DMS153 treated with DMSO at 0.1 percent for 48 hours (cell line): ENCODE measurements around the gene FOXO3.

ENCODE experiments used
- DNase-seq: peaks from one replicate; lab custom pipeline; 2025; ENCODE audit not compliant: unreplicated experiment; lab: John Stamatoyannopoulos, UW

FOXO3 gene

DNA sequence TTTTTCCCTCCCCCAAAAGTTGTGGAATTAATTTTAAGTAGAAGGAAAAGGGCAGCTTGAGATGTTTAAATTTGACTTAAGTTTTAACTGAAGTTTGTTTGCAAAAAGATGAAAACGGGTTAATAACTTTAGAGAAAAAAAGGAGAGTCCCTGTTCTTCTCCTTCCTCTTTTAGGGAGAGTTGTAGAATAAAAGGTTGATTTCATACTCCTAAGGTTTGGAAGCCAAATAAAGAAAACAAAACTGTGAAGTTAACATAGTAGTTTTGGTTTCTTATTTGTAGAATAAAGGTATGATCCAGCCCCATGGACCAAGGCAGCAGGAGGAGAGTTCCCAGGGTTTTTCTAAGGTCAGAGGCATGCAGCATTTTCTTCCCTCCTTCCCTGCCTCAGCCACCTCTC is 33.4 kb downstream of the FOXO3 start:
- DNase-seq, result no peak

DNA sequence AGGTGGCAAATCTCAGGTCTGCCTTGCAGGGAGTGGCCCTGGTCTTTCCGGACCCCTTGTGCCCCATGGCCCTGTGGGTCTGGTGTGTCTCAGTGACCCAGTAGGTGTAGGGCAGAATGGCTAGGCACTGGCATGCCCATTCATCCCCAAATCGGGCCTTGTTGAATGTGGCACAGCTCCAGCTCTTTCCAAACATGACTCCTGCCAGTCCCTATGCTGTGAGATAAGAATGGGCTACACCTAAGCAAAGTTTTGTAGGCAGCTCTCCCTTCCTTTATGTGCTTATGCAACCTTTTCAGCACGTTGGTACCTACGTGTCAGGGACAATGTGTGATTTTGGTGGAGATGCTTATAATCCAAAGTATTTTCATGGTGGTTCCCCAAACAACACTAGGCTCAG is 33.9 kb downstream of the FOXO3 start:
- DNase-seq, result no peak

DNA sequence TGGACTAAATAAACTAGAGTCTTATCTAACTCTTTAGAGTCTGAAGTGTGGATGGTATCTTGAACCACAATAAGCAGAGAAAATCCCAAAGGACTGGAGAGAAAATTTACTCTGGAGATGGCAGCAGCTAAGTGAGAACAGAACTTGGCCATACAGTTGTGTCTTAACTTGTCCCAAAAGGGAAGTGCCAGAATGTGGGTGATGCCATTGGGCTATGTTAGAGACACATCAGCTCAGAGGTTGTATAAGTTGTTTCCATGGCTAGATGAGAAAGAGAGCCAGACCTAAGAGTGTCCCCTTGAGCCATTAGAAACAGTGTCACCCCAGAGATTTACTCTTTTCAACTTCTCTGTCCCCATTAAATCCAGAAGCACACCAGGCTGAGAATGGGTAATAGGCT is 36.2 kb downstream of the FOXO3 start:
- DNase-seq, result no peak

DNA sequence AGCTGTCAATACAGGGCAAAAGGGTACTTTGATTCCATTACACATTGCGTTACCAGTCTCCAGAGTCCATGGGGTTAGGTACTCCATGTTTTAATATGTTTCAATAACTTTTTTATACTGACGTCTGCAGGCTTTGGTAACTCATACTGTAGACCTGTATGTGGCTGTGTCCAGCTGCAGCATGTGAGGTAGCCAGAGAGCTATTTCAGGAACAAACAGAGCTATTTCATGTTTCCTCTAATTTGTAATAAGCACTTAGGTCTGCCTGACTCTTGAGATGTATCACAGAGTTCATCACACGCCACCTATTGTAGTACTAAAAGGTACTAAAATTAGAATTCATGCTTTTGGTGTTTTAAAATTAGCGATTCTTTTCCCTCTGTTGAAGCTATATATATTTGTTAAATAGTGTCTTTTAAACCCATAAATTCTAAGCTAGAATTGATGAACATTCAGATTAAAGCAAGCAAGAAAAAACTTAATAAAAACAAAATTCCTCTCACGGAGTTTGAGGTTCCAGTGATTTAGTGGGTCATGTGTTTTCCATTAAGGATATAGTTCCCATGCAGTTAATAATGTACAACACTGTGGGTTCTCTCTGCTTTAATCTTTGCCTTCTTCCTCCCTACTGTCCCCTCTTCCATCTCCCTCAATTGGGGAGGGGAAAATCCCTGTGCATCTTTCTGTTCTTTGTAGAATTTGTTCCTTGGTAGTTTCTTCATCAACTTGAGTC is 37.0 kb downstream of the FOXO3 start:
- DNase-seq, result no peak

DNA sequence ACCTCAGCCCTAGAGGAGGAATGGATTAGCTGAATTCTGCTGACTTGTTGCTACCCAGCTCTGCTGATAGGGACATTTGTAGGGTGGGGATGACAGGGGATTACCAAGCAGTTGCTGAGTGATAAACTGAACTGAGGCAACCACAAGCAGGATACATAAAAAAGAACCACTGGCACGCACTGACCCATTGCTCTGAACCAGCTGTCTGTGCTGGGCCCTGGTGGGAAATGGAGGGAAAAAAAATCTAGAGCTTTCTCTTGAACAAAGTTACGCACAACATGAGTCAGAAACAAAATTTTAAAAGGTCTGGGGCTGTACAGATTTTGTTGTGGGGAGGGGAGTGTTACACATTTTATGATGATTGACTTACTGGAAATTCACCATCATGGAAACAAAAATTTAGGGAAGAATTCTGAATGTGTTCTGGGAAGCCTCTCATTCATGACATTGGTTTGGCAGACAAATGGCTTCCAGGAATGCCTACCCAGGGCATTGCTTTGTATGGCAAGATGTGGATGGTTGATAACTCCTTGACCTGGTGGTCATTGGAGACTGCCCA is 37.7 kb downstream of the FOXO3 start:
- DNase-seq, result no peak

DNA sequence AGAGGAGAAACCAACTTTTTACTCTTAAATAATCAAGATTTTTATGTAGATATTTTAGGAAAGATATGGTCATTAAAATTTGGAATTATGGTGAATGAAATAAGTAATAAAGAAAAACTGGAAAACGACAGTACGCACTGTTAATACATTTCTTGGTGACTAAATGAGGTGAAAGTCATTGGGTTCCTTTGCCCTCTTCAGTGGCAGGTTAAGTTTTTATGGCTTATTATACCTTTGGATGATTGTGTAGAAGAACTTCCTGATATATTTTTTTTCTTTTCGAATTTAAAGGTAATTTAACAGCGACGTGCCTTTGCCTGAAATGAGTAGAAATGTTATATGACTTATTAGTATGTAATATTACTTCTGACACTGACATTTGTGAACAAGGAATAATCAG is 43.4 kb downstream of the FOXO3 start:
- no peak for DNase-seq

DNA sequence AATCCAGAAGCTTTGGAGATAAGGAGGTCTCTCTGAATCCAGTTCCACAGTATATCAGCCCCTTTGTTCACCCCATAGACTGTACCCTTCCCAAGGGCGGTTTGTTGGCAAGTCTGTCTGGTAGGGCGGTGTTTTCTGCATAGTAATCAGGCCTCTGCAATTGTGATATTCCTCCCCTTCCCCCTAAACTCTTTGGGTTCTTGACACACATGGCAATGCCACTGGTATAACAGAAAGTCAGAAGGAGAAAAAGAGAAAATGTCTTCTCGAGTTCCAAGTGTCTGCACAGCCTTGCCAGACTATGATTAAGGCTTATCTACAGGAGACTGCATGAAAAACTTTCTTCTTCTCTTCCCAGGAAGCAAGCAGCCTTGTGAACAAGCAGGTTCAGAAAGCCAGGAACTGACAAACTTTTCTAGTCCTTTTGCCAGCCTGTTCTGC is 45.6 kb downstream of the FOXO3 start:
- no peak for DNase-seq

DNA sequence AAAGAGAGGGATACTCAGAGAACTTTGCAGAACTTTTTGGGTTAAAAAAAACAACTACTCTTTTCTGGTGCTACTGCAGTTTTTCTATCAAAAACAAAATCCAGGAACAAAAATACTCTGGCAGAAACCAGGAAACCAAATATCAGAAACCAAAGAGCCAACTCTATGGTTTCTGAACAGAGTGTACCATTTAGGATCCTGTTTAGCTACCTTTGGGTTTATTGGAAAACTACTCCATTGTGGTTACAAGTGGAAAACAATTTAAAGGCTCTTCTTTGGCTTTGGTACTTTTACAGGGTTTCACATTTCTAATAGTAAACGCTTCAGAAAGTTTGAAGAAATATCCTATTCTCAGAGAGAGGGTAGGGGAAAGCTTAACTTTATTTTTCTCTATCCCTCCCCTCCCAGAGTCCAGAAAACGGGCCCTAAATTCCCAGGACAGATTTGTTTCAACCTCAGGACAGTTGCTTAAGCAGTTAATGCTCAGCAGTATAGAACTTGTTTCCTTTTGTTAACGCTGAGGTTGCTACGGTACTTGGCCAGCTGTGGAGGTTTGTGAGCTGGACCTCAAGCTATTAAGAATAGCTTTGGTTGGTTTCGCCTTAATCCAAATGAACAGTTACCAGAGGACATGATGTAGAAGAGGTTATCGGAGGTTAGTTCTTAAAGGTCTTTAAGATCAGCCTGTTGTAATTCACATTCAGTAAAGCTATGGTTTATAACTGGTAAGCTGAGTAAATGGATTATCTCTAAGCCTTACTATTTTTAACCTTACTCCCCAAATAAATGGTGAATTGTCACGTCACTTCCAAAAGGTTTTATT is 47.9 kb downstream of the FOXO3 start:
- no peak for DNase-seq

DNA sequence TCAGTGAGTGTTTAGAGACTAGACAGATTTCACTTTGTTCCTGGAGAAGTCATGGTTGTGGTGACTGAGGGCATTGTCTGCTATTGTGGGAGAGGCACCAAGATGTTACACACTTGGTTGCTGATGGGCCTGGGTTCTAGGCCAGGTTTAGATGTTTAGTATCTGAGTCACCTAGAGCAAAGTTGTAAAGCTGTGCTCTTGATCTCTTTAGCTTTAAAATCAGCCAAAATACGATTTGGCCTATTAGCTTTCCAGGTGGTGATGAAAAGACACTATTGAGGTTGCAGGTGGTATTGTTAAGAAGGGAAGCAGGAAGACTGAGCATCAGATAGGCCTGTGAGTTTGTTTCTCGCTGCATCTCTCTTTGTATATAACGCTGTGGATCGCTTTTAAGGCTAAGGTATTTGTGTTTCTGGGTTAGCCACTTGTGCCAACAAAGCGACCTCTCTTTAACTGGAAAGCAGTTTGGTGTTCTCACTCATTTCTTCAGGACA is 48.6 kb downstream of the FOXO3 start:
- no peak for DNase-seq

DNA sequence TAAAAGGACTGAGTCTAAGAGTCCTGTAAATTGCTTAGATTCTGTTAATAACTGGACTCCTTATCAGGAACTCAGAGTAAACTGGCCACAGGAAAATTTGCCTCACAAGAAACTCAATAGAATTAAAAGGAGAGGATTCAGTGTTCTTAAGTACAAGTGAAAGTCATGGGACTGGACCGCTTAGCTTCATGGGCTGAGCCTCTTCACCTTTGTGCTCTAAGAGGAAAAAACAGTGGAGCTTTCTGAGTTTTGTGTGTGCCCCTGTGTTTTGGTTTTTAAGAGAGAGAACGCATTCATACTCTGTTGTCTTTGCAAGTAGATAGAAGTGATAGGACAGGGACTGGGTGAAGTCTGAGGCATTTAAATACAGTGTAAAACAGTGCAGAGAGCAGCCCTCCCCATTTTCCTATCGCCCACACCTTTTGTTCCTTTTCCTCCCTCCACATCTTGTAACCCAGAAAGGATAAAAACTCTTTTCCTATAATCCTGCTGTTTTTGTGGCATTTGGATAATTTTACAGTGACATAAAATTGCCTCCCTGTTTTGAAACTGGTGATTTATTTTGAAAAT is 49.6 kb downstream of the FOXO3 start:
- DNase-seq, result no peak

DNA sequence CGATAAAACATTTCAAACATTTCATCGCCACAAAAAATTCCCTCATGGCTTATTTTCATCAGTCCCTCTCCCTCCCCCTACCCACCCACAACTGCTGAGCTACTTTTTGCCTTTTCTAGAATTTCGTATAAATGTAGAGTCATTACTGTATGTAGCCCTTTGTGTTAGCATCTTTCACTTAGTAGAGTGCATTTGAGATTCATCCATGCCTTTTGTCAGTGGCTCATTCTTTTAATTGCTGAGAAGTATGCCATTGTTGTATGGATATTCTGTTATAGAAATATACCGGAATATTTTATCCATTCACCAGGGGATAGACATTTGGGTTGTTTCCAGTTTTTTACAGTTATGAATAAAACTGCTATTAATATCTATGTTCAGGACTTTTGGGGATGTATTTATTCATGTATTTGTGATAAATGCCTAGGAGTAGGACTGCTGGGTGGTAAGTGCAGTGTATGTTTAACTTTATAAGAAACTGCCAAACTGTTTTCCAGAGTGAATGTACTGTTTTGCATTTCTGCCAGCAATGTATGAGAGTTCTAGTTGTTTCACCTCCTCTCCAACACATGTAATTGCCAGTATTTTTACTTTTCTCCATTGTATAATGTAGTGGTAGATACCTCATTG is 50.4 kb downstream of the FOXO3 start:
- no peak for DNase-seq

DNA sequence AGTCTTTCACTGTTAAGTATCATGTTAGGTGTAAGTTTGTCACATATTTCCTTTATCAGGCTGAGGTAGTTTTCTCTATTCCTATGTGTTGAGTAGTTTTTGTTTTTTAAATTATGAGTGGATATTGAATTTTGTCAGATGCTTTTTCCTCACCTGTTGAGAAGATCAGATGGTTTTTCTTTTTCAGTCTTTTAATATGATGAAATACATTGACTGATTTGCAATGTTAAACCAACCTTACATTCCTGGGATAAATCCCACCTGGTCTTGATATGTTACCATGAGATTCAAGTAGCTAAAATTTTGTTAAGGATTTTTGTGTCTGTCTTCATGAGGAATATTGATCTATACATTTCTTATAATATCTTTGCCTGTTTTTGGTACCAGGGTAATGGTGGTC is 52.1 kb downstream of the FOXO3 start:
- DNase-seq, result no peak

DNA sequence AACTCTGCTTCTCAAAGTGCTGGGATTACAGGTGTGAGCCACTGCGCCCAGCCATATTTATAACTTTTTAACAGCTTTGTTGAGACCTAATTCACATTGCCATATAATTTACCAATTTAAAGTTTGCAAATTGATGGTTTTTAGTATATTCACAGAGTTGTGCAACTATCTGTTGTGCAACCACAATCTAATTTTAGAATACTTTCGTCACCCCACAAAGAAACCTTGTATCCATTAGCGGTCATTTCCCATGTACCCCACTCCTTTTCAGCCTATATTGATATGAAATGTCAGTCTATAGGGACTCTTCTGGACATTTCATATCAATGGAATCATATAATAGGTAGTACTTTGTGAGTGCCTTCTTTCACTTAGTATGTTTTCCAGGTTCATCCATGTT is 55.8 kb downstream of the FOXO3 start:
- no peak for DNase-seq

DNA sequence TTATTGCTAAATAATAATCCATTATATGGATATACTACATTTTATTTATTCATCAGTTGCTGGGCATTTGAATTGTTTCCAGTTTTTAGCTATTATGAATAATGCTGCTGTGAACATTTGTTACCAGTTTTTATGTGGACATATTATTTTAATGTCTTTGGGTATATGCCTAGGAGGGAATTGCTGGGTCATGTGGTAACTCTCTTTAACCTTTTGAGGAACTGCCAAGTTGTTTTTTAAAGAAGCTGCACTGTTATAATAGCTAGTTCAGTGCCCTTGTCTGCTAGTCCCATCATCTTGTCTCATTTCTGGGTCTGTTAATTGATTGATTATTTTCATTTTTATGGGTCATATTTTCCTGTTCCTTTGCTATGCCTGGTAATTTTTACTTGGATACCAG is 56.3 kb downstream of the FOXO3 start:
- no peak for DNase-seq

DNA sequence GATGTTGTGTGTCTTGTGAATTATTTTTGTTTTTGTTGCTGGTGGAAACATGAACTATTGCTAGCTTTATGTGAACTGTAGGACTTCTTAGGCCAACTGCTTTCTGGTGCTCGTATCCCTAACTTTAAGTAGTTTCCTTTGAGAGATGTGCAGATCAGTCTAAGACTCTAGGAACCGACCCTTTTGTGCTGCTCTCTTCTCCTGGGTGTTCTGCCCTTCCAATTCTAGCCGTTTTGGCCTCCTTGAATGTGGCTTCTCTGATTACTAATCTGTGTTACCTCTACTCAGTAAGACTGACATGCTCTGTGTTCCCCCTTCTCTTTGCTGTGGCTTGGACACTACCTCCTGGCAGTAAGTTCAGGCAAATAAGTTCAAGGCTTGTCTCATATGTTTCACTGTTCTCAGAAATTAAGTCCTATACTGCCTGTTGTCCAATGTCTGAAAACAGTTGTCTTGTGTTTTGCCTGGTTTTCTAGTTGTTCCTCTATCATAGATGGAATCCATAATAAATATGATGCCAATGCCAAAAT is 58.0 kb downstream of the FOXO3 start:
- no peak for DNase-seq

DNA sequence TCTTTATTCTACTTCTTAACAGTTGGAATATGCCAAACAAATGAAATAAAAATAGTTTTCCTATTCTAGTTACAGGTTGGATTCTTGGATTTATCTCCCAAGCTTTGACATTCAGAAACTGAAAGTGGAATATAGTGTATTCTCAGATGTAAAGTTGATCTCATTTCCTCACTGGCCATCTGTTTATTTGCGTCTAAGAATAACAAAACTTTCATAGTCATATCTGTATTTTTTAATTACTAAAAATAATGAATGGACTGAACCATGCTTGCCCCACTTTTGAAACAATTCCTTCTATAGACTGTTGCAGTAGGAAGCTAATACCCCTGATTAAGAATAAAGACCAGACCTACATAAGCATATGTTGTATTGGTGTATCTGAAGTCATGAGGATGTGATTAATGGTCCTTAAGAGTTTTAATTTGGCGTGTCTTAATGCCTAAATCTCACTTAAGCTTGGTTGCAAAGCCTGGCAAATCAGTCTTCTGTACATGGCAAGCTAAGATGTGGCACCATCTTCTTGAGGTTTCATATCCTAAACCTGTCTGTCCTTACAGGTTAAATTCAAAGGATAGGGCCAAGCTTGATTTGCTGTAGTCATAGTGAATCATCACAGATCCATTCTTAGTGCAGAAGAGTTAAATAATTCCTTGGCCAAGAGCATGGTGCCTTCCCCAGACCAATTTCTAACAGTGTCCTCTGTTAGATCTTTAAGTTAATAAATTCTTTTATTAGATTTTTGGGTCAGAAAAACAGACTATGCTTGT is 58.9 kb downstream of the FOXO3 start:
- no peak for DNase-seq

DNA sequence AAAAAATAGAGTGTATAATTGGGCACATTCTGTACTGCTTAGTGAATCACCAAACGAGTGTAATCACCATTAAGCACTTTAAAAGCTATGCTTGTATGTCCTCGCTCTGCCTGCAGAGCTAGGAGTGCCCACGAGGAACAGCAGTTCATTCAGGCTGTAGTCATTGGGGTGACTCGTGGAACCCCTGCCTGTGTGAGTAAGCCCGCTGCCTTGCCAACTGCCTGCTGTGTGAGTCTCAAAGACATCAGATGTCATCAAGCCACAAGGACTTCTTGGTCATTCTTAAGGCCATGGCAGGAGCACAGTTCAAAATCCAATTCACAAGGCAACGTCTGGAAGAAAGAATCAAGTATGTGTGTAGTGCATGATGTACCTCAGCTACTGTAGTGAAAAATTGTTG is 60.4 kb downstream of the FOXO3 start:
- no peak for DNase-seq

DNA sequence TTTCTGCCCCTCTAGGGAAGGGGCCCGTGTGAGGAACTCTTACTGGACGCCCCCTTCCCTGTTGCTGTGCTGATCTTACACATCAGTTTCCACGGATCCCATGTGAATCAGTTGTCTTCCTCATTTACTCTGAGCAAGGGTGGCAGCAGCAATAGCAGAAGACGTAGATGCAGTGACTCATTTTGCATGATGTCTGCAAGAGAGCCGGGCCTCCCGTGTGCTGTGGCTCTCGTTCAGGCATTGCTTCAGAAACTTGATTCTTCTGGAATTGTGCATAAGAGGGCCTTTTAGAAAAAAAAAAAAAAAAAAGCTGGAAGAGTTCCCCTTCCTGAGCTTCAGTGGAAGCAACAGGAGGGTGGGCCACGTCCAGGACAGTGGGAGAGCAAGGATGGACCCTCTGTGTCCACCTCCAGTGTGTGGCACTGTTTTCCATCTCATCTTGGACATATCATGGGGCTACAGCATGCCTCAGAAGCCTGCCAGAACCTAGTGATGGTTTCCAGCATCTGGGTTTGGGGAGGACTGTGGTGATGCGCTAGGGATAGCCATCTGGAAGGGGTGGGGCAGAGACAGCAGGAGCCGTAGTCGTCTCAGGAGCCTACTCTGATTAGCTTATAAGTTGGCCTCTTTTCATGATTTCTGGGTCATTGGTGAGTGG is 62.1 kb downstream of the FOXO3 start:
- no peak for DNase-seq

DNA sequence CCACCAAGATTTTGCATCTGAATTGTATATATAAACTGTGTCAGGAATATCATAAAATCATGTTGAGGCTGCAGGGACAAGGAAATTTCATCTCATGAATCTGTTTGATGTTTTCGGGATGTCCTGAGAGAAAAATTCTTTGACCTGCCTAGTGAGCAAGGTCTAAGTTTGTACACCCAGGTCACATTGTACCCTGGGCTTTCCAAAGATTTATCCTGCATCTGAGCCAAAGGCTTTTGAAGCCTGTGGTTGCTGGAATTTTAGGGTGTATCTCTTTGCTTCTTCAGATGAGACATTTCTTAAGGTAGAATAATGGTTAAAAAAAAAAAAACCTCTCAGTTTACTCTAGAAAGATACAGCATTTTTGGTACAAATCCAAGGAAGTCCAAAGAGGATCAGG is 63.3 kb downstream of the FOXO3 start:
- DNase-seq, result no peak

DNA sequence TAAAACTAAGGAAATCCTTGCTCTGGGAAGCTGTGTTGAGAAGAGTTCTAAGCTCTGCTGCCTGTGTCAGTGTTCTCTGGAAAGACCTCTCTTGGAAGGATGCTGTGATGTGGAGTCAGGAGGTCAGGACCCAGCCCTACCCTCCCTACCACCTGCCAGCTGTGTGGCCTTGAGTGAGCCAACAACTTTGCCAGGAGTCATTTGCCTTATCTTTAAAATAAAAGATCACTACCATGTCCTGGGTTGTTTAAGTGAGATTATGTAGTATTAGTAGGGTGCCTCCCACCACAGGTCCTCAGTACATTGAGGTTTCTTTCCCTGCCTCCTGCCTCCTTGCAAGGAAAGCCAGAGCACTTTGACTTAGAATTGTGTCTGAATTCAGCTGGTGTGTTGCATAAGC is 64.9 kb downstream of the FOXO3 start:
- no peak for DNase-seq
